Loucy (cell line): ENCODE measurements around the gene C8B.

Source experiments
- CTCF ChIP-seq: fragments of 200-600 bp; sonication (generic); conservative IDR thresholded peaks from 2 replicates; pipeline ENCODE4 v1.5.1; 2014; ENCODE audit warnings: mild to moderate bottlenecking, antibody characterized with exemption, low read length
- EZH2phosphoT487 ChIP-seq: fragments of 200-600 bp; IDR thresholded peaks from 2 replicates; pipeline ENCODE4 v1.6.1; 2018; ENCODE audit warnings: antibody characterized with exemption, mild to moderate bottlenecking, moderate library complexity, borderline replicate concordance

GRCh38 chr1:56953386-56953785 lies 12.4 kb downstream of the C8B start:
- TF ChIP-seq CTCF (no peak), EZH2phosphoT487 (no peak)
